ENCODE measurements around the gene ARHGAP23. TPM values are rescaled to one million over a fixed set of nuclear protein-coding genes. Genes with fewer than 3 reads are reported as not detected.
"Not testable (repeated sequence)": the region's sequence is repeated elsewhere in the genome, so short reads cannot be mapped to it uniquely, and the experiment has no call there.

The ARHGAP23 gene
- total and polyA plus RNA-seq, 3 experiments from 2014 or later = 0.48 to 1.0 TPM; not detected in 1

DNA sequence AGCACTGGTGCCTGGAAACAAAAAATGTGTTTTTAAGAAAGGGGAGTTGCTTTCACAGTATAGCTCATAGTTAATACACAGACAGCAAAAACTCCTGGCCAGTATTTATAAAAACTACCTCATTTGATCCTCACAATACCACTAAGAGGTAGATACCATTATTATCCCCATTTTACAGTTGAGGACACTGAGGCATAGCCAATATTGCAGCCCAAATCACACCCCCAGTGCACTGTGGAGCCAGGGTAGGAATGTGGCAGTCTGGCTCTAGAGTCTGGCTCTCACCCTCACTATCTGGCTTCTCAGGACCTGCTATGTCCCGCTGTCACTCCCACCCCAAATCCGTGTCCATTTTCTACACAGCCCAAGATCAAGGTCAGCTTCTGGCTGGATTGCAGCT, 2.6 kb downstream of the ARHGAP23 start:
- Histone ChIP-seq H3K9me3 (ENCODE audit: low read length) (no peaks in the 10 kb centered on the region), H3K4me3 (ENCODE audit: low read length) (no peak overlapping the region), H3K27me3 (ENCODE audit: insufficient read depth, low read length, poor library complexity, severe bottlenecking) (peaks cover 5% of the 10 kb centered on the region), H3K36me3 (ENCODE audit: insufficient read depth, low read length) (no peaks in the 10 kb centered on the region), H3K27ac (ENCODE audit: low read depth, low read length) (no peak overlapping the region), H3K4me1 (ENCODE audit: insufficient read depth, low read length) (peaks cover 9% of the 10 kb centered on the region)
- H3K4me1 Mint-ChIP-seq = peaks cover 6 to 20% (median 9%) of the 10 kb centered on the region in 3 donors
- no peak for DNase-seq
- peaks cover 12 to 41% of the 10 kb centered on the region in 2 donors for H3K27me3 Mint-ChIP-seq
- H3K36me3 Mint-ChIP-seq = no peaks in the 10 kb centered on the region
- H3K9me3 Mint-ChIP-seq = no peaks in the 10 kb centered on the region
- peak overlapping the region in 1 of 8 donors; percentile 5 for H3K27ac Mint-ChIP-seq
- peak overlapping the region in 2 of 7 donors; percentile 12 to 64 for H3K4me3 Mint-ChIP-seq
- ChIA-PET POLR2A (no interaction called here), CTCF (interaction anchor here (0.5 kb wide), 1 partner anchor 85 kb away, joined by 3 read pairs; no protein-coding TSS in a partner anchor)

DNA sequence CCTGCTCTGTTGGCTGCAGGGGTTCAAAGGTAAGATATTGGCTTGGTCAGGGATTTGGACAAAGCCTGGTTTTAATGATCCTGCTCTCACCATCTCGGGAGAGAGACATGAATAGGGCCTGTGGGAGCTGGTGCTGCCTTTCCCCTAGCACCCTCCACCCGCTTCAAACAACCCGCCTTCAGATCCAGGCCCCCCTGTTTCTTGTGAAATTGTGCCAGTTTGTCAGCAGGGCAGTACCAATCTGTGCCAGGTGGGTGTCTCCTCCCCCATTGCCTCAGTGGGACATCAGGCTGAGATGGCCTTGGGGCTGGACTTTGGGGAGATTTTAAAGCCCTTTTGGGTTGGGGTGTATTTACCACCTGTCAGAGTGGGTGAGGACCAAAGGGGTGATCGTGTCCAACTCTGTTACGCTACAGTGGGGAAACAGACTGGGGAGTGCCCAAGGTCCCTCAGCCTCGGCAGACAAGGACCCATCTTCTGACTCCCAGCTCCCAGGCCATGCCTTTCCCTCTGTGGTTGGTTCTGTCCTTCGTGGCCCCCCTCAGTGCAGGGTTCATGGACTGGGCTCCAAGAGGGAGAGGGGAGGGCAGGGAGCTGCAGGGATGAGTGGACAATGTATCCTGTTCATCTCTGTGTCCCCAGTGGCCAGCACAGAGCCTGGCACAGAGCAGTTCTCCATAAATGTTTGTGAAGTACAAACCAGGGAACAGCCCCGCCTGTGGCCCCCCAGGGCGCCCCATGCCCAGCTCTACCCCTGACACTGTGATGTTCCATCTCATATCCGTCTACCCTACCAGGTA, 3.3 kb downstream of the ARHGAP23 start:
- no peak for DNase-seq
- no peak overlapping the region for H3K27ac Mint-ChIP-seq
- Histone ChIP-seq H3K27ac (ENCODE audit: low read depth, low read length) (no peak overlapping the region), H3K9me3 (ENCODE audit: low read length) (no peaks in the 10 kb centered on the region), H3K27me3 (ENCODE audit: insufficient read depth, low read length, poor library complexity, severe bottlenecking) (peaks cover 5% of the 10 kb centered on the region), H3K4me3 (ENCODE audit: low read length) (no peak overlapping the region), H3K4me1 (ENCODE audit: insufficient read depth, low read length) (peaks cover 9% of the 10 kb centered on the region), H3K36me3 (ENCODE audit: insufficient read depth, low read length) (no peaks in the 10 kb centered on the region)
- H3K36me3 Mint-ChIP-seq = no peaks in the 10 kb centered on the region
- no peaks in the 10 kb centered on the region for H3K9me3 Mint-ChIP-seq
- peaks cover 6 to 20% (median 9%) of the 10 kb centered on the region in 3 donors for H3K4me1 Mint-ChIP-seq
- ChIA-PET POLR2A (no interaction called here), CTCF (interaction anchor here (1.1 kb wide), 1 partner anchor 10 kb away, joined by 3 read pairs; no protein-coding TSS in a partner anchor)
- H3K4me3 Mint-ChIP-seq = peak overlapping the region in 1 of 7 donors; percentile 12
- H3K27me3 Mint-ChIP-seq = peaks cover 11 to 37% of the 10 kb centered on the region in 2 donors

DNA sequence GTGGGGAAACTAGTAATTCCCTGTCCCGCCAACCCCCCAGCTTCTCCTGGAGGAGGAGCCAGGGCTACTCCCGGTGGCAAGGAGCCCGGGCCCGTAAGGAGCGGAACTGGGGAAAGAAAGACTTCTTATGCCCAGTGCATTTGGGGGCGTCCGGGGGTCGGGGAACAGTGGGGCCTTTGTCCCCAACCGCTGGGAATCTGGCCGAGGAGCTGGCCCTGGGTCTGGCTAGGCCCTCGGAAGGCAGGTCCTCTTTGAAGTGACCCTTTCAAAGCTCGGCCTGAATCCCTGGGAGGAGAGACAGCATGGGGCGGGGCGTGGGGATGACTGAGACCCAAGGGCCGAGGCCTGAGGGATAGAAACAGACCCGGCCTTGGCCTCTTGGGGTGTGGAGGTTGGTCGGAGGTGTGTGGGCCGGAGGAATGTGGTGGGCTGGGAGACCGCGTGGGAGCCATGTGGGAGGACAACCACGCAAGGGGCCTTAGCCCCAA, 6.0 kb downstream of the ARHGAP23 start:
- Histone ChIP-seq H3K4me3 (ENCODE audit: low read length) (no peak overlapping the region), H3K27ac (ENCODE audit: low read depth, low read length) (no peak overlapping the region), H3K27me3 (ENCODE audit: insufficient read depth, low read length, poor library complexity, severe bottlenecking) (no peaks in the 10 kb centered on the region), H3K9me3 (ENCODE audit: low read length) (no peaks in the 10 kb centered on the region), H3K36me3 (ENCODE audit: insufficient read depth, low read length) (no peaks in the 10 kb centered on the region), H3K4me1 (ENCODE audit: insufficient read depth, low read length) (no peaks in the 10 kb centered on the region)
- CTCF ChIA-PET = interaction anchor here (1.3 kb wide), 1 partner anchor 17 kb away, joined by 3 read pairs; no protein-coding TSS in a partner anchor
- POLR2A ChIA-PET = no interaction called here
- Mint-ChIP-seq H3K27ac (no peak overlapping the region), H3K9me3 (no peaks in the 10 kb centered on the region), H3K4me1 (peaks cover 0 to 5% (median 3%) of the 10 kb centered on the region in 3 donors), H3K27me3 (peaks cover 6 to 26% of the 10 kb centered on the region in 2 donors), H3K4me3 (peak overlapping the region in 1 of 7 donors; percentile 51), H3K36me3 (no peaks in the 10 kb centered on the region)
- DNase-seq = no peak

DNA sequence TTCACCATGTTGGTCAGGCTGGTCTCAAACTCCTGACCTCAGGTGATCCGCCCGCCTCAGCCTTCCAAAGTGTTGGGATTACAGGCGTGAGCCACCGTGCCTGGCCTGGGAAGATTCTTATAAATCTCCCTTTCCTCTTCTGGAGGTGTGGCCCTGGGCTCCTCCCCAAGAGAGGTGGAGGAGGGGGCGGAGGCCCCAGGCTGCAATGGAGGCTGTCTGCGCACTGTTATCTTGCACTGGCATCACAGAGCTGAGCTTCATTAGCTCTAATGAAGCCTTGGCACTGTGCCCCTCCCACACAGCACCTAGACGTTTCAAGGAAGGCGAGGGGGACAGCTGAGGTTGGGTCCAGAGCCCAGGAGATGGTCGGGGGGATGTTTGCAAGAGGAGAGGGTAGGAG, 7.5 kb downstream of the ARHGAP23 start:
- H3K27ac ChIP-seq (ENCODE audit: low read depth, low read length) = no peak overlapping the region
- no peaks in the 10 kb centered on the region for H3K4me1 ChIP-seq (ENCODE audit: insufficient read depth, low read length)
- DNase-seq = no peak
- POLR2A ChIA-PET = no interaction called here
- no peak overlapping the region for H3K4me3 ChIP-seq (ENCODE audit: low read length)
- CTCF ChIA-PET = no interaction called here
- Mint-ChIP-seq H3K27ac (no peak overlapping the region), H3K4me1 (no peaks in the 10 kb centered on the region), H3K4me3 (no peak overlapping the region), H3K36me3 (no peaks in the 10 kb centered on the region), H3K9me3 (no peaks in the 10 kb centered on the region), H3K27me3 (peaks cover 2 to 15% of the 10 kb centered on the region in 2 donors)
- H3K9me3 ChIP-seq (ENCODE audit: low read length) = no peaks in the 10 kb centered on the region
- no peaks in the 10 kb centered on the region for H3K36me3 ChIP-seq (ENCODE audit: insufficient read depth, low read length)
- no peaks in the 10 kb centered on the region for H3K27me3 ChIP-seq (ENCODE audit: insufficient read depth, low read length, poor library complexity, severe bottlenecking)

DNA sequence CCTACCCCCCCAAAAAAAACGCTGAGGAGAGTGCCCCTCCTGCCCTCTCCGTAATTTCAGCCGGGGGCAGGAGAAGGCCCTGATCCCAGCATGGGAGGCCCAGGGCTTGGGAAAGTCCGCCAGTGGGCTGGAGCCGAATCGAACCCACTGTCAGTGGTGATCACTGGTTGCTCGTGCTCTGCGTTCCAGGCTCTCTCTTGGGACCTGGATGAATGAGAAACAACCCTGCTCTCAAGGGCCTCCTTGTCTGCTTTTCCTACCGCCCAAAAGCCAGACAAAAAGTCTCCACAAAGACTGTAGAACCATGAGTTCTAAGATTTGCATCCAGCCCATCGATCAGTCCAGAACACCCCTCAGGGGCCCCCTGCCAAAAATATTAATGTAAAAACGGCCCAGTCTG, 8.1 kb downstream of the ARHGAP23 start:
- ChIA-PET CTCF (no interaction called here), POLR2A (no interaction called here)
- Histone ChIP-seq H3K9me3 (ENCODE audit: low read length) (no peaks in the 10 kb centered on the region), H3K27me3 (ENCODE audit: insufficient read depth, low read length, poor library complexity, severe bottlenecking) (no peaks in the 10 kb centered on the region), H3K27ac (ENCODE audit: low read depth, low read length) (no peak overlapping the region), H3K4me1 (ENCODE audit: insufficient read depth, low read length) (no peaks in the 10 kb centered on the region), H3K36me3 (ENCODE audit: insufficient read depth, low read length) (no peaks in the 10 kb centered on the region), H3K4me3 (ENCODE audit: low read length) (no peak overlapping the region)
- Mint-ChIP-seq H3K27me3 (peaks cover 2 to 15% of the 10 kb centered on the region in 2 donors), H3K27ac (no peak overlapping the region), H3K4me3 (no peak overlapping the region), H3K9me3 (no peaks in the 10 kb centered on the region), H3K36me3 (no peaks in the 10 kb centered on the region), H3K4me1 (no peaks in the 10 kb centered on the region)
- no peak for DNase-seq

- H3K27ac Mint-ChIP-seq; H3K27ac ChIP-seq (ENCODE audit: low read depth, low read length); POLR2A ChIA-PET; H3K36me3 ChIP-seq (ENCODE audit: insufficient read depth, low read length); H3K4me1 Mint-ChIP-seq; H3K4me1 ChIP-seq (ENCODE audit: insufficient read depth, low read length); H3K27me3 ChIP-seq (ENCODE audit: insufficient read depth, low read length, poor library complexity, severe bottlenecking); H3K9me3 ChIP-seq (ENCODE audit: low read length); H3K4me3 ChIP-seq (ENCODE audit: low read length); H3K4me3 Mint-ChIP-seq; DNase-seq; H3K36me3 Mint-ChIP-seq; H3K9me3 Mint-ChIP-seq: not testable (repeated sequence)
- CTCF ChIA-PET = interaction anchor here (2.1 kb wide), 1 partner anchor 23 kb away, joined by 4 read pairs; no protein-coding TSS in a partner anchor
- H3K27me3 Mint-ChIP-seq = peaks cover 4 to 18% of the 10 kb centered on the region in 2 donors
Measured at GRCh38 chr17:38437313-38437712, 9.0 kb downstream of the ARHGAP23 start.

DNA sequence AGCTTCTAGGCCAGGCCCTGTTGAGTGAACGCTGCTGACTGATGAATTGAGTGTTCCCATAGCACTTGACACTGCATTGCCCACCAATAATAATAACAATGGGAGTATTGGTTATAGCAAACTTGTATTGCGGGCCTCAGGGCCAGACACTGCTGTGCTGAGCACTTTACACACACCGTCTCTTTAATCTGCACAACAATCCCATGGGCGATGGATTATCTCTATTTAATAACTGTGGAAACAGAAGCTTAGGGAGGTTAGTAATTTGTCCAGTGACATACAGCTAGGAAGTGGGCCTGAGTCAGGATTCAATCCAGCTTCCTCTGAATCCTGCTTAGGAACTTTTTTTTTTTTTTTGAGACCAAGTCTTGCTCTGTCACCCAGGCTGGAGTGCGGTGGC, 11.2 kb downstream of the ARHGAP23 start:
- Histone ChIP-seq H3K36me3 (ENCODE audit: insufficient read depth, low read length) (no peaks in the 10 kb centered on the region), H3K4me1 (ENCODE audit: insufficient read depth, low read length) (peaks cover 4% of the 10 kb centered on the region), H3K27me3 (ENCODE audit: insufficient read depth, low read length, poor library complexity, severe bottlenecking) (no peaks in the 10 kb centered on the region), H3K9me3 (ENCODE audit: low read length) (no peaks in the 10 kb centered on the region), H3K4me3 (ENCODE audit: low read length) (no peak overlapping the region), H3K27ac (ENCODE audit: low read depth, low read length) (no peak overlapping the region)
- Mint-ChIP-seq H3K27ac (no peak overlapping the region), H3K27me3 (peaks cover 9 to 21% of the 10 kb centered on the region in 2 donors), H3K9me3 (no peaks in the 10 kb centered on the region), H3K4me1 (peaks cover 0 to 6% (median 3%) of the 10 kb centered on the region in 3 donors), H3K36me3 (no peaks in the 10 kb centered on the region), H3K4me3 (no peak overlapping the region)
- ChIA-PET POLR2A (no interaction called here), CTCF (no interaction called here)
- DNase-seq = no peak

DNA sequence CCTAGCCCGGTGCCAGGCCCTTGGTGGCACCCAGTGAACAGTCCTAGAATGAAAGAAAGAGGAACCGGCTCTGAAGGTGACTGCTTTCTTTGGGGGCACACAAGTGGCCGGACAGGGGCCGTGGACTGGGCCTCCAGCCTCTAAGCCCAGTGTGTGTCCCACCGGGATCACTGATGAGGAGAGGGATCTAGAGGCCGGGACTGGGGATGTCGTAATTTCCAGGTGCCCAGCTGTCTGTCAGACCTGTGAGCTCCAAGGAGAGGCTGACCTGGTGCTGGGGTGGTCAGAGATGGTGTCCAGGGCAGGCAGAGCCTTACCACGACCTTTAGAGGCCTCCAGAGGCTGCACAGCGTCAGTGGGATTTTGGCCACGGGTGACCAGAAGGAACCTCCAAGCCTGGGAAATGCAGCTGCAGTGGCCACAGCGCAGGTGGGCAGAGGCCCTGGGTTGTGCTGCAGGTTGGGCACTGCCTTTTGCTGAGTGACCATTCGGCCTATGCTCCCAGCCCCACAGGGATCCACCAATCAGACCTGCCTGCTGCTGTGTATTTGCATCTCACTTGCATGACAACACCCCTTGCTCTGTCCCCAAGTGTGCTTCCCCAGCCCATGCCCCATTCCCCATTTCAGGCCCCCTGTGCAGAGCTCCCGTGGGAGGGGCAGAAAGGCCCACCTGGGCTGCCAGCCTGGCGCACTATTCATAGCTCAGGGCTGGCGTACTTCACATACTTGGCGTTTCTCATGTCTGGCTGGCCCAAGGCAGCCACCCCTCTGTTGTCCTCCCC, 12.5 kb downstream of the ARHGAP23 start:
- Histone ChIP-seq H3K4me3 (ENCODE audit: low read length) (no peak overlapping the region), H3K27ac (ENCODE audit: low read depth, low read length) (no peak overlapping the region), H3K9me3 (ENCODE audit: low read length) (no peaks in the 10 kb centered on the region), H3K27me3 (ENCODE audit: insufficient read depth, low read length, poor library complexity, severe bottlenecking) (no peaks in the 10 kb centered on the region), H3K36me3 (ENCODE audit: insufficient read depth, low read length) (no peaks in the 10 kb centered on the region), H3K4me1 (ENCODE audit: insufficient read depth, low read length) (peaks cover 4% of the 10 kb centered on the region)
- ChIA-PET CTCF (interaction anchor here (1.0 kb wide), 1 partner anchor 9 kb away, joined by 3 read pairs; no protein-coding TSS in a partner anchor), POLR2A (no interaction called here)
- peaks cover 9 to 16% of the 10 kb centered on the region in 2 donors for H3K27me3 Mint-ChIP-seq
- H3K36me3 Mint-ChIP-seq = no peaks in the 10 kb centered on the region
- peaks cover 0 to 6% (median 3%) of the 10 kb centered on the region in 3 donors for H3K4me1 Mint-ChIP-seq
- H3K4me3 Mint-ChIP-seq = no peak overlapping the region
- no peaks in the 10 kb centered on the region for H3K9me3 Mint-ChIP-seq
- H3K27ac Mint-ChIP-seq = no peak overlapping the region
- no peak for DNase-seq

Measured in CD8-positive, alpha-beta memory T cell (primary cell).